Activated CD8-positive, alpha-beta T cell treated with anti-CD3 and anti-CD28 coated beads for 36 hours (primary cell): ENCODE data around the gene CNPPD1. TPM values are rescaled to one million over a fixed set of nuclear protein-coding genes. Genes with fewer than 3 reads are reported as not detected.

Source experiments
- ATAC-seq: fragments of 200-7000 bp; cut with Tn5 transposase; one replicate; pipeline ENCODE4 v1.10.0; 2021; ENCODE audit warnings: mild to moderate bottlenecking, moderate library complexity
- CTCF ChIA-PET: fragments of 350-600 bp; sonication (Branson Sonifier 250); formaldehyde crosslinking; loops from one replicate; lab custom pipeline; 2021; ENCODE audit warnings: antibody characterized with exemption; lab: Charles Lee
- POLR2A ChIA-PET: fragments of 350-600 bp; sonication (Branson Sonifier 250); formaldehyde crosslinking; loops from one replicate; lab custom pipeline; 2021; ENCODE audit warnings: antibody characterized with exemption; lab: Charles Lee
- DNase-seq: peaks from one replicate; pipeline ENCODE4 v3.0.0-alpha.2; 2020
- H3K27ac Mint-ChIP-seq: one replicate; pipeline ENCODE4 v1.8.0; 2021; ENCODE audit warnings: mild to moderate bottlenecking, mixed read lengths
- H3K27me3 Mint-ChIP-seq: one replicate; pipeline ENCODE4 v1.8.0; 2021; ENCODE audit warnings: mixed read lengths
- H3K36me3 Mint-ChIP-seq: one replicate; pipeline ENCODE4 v1.8.0; 2021; ENCODE audit warnings: low read depth, mixed read lengths
- H3K4me1 Mint-ChIP-seq: one replicate; pipeline ENCODE4 v1.8.0; 2021; ENCODE audit warnings: low read depth, mixed read lengths
- H3K4me3 Mint-ChIP-seq: one replicate; pipeline ENCODE4 v1.8.0; 2021; ENCODE audit warnings: mild to moderate bottlenecking, moderate library complexity, mixed read lengths
- H3K9me3 Mint-ChIP-seq: one replicate; pipeline ENCODE4 v1.8.0; 2021; ENCODE audit warnings: mixed read lengths
- intact Hi-C: fragments of 100-400 bp; cut with micrococcal nuclease; formaldehyde crosslinking; loops from one replicate; pipeline ENCODE4 v1.10.0; 2022
- total RNA-seq, 2 experiments: library from RNA; stranded (reverse); gene quantifications; one replicate each; pipeline ENCODE4 v1.2.3, GENCODE V29; 2021
- TF ChIP-seq, protein P1 (sequence below): fragments of 200-600 bp; IDR thresholded peaks from one replicate; pipeline ENCODE4 v1.8.0; 2022; ENCODE audit warnings: antibody characterized with exemption, mild to moderate bottlenecking

The CNPPD1 gene
- total RNA-seq, 2 experiments from 2014 or later, result 38.6 to 38.7 TPM

DNA sequence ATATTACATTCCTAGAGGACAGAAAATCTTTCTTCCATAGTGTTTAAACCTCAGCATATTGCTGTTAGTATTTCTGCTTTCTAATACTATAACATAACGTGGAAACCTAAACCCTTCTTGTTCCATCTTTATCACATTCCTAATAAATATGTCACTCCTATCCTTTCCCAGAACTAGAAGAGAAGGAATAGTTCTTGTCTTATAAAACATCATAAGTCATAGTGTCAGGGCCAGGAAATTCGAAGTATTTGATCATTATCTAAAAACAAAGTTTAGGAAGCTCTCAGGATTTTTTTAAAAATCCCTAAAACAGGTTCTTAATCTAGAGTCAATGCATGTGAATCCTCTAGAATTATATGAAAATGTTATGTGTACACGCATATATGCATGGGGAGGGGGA, 18.1 kb downstream of the CNPPD1 start:
- POLR2A ChIA-PET, result interaction anchor here (1.0 to 1.7 kb wide), 5 partner anchors 16 to 101 kb away, joined by 3 to 7 read pairs (median 3); partner anchors contain the start of genes ANKZF1 and ATG9A
- CTCF ChIA-PET, result interaction anchor here (0.7 to 10.6 kb wide), 26 partner anchors 8 to 261 kb away, joined by 3 to 192 read pairs (median 6); partner anchors contain the start of genes ANKZF1, ATG9A, CNPPD1 and IHH
- Mint-ChIP-seq H3K9me3 (no peaks in the 10 kb centered on the region), H3K27ac (no peak overlapping the region), H3K4me3 (no peak overlapping the region), H3K27me3 (no peaks in the 10 kb centered on the region), H3K4me1 (peaks cover 18% of the 10 kb centered on the region), H3K36me3 (peaks cover 13% of the 10 kb centered on the region)
- intact Hi-C loops, result loop anchor here (5.0 kb wide), 1 partner anchor 194 kb away; no protein-coding TSS in a partner anchor
- TF ChIP-seq, protein P1, sequence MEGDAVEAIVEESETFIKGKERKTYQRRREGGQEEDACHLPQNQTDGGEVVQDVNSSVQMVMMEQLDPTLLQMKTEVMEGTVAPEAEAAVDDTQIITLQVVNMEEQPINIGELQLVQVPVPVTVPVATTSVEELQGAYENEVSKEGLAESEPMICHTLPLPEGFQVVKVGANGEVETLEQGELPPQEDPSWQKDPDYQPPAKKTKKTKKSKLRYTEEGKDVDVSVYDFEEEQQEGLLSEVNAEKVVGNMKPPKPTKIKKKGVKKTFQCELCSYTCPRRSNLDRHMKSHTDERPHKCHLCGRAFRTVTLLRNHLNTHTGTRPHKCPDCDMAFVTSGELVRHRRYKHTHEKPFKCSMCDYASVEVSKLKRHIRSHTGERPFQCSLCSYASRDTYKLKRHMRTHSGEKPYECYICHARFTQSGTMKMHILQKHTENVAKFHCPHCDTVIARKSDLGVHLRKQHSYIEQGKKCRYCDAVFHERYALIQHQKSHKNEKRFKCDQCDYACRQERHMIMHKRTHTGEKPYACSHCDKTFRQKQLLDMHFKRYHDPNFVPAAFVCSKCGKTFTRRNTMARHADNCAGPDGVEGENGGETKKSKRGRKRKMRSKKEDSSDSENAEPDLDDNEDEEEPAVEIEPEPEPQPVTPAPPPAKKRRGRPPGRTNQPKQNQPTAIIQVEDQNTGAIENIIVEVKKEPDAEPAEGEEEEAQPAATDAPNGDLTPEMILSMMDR, result no peak
- ATAC-seq, result no peak
- no peak for DNase-seq

DNA sequence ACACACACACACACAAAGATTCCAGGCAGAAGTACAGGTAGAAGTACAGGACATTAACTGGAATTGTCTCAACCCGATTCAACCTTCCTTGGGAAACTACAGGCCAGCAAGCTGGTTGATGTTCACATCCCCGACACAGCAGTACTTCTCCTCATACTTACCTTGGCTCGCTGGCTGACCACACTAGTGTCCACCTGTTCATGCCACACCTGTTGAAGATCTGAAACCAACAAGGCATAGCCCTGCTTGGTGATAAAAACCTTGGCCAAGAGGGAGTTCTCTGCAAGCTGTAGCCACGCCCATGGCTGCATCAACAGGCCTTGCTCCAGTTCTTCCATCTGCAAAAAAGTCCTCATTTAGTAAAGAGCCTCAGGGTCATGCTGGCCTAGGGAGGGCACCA, 18.7 kb downstream of the CNPPD1 start:
- Mint-ChIP-seq H3K36me3 (peaks cover 13% of the 10 kb centered on the region), H3K27ac (no peak overlapping the region), H3K9me3 (no peaks in the 10 kb centered on the region), H3K4me1 (peaks cover 18% of the 10 kb centered on the region), H3K27me3 (no peaks in the 10 kb centered on the region), H3K4me3 (no peak overlapping the region)
- ATAC-seq (no peak), DNase-seq (no peak)
- ChIA-PET POLR2A (interaction anchor here (0.8 to 1.0 kb wide), 2 partner anchors 29 to 54 kb away, joined by 3 read pairs; no protein-coding TSS in a partner anchor), CTCF (interaction anchor here (1.0 to 10.6 kb wide), 13 partner anchors 15 to 177 kb away, joined by 3 to 192 read pairs (median 8); partner anchors contain the start of genes CNPPD1, IHH and SLC23A3)
- TF ChIP-seq, protein P1, result no peak
- intact Hi-C loops, result loop anchor here (5.0 kb wide), 1 partner anchor 194 kb away; no protein-coding TSS in a partner anchor

DNA sequence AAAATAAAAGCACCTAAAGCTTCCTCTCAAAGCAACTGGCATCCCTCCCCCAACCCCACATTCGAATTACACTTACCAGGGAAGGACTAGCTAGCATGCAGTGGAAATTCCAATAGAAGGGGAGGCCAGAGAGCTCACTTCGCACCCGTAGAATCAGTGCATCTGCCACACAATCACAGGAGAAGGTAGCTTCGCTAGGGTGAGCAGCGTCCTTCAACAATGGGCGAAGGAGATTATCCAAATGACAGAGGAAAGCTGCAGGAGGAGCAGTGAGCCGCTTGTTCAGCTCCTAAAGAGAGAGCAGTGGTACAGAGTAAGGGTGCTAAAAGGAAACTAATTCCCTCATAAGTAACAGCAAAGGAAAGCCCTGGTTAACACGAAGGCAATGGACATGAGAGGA, 19.3 kb downstream of the CNPPD1 start:
- ChIA-PET CTCF (interaction anchor here (0.8 to 10.6 kb wide), 16 partner anchors 16 to 194 kb away, joined by 3 to 192 read pairs (median 5); partner anchors contain the start of genes ABCB6, CNPPD1, IHH and SLC23A3), POLR2A (interaction anchor here (0.8 kb wide), 1 partner anchor 54 kb away, joined by 3 read pairs; no protein-coding TSS in a partner anchor)
- DNase-seq (no peak), ATAC-seq (no peak)
- no peaks in the 10 kb centered on the region for H3K27me3 Mint-ChIP-seq
- no peak overlapping the region for H3K27ac Mint-ChIP-seq
- TF ChIP-seq, protein P1, result no peak
- H3K9me3 Mint-ChIP-seq, result no peaks in the 10 kb centered on the region
- H3K4me1 Mint-ChIP-seq, result peaks cover 18% of the 10 kb centered on the region
- no peak overlapping the region for H3K4me3 Mint-ChIP-seq
- H3K36me3 Mint-ChIP-seq, result peaks cover 13% of the 10 kb centered on the region
- intact Hi-C loops, result loop anchor here (5.0 kb wide), 1 partner anchor 195 kb away; no protein-coding TSS in a partner anchor

DNA sequence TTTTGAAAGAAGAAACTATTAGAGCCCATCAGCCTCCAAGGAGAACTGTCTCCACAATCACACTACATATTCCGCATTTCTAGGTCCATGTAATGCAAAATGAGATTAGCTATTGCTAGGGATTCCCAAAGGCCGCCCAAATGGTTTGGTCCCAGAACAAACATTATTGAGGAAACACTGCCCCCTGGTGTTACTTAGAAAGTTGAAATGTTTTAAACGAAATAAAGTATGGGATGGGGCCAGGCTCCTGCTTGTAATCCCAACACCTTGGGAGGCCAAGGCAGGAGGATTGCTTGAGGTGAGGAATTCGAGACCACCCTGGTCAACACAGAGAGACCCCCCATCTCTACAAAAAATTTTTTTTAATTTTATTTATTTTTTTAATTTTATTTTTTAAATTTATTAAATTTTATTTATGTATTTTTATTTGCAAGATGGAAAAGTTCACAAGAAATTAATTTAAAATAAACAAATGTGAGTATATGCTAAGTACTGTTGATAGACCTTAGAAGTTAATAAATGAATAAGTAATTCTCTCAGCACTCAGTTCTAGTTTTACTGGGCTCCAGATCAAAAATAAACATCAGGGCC, 21.6 kb downstream of the CNPPD1 start:
- H3K27ac Mint-ChIP-seq, result no peak overlapping the region
- DNase-seq, result peak; percentile 36
- peak; percentile 37 for ATAC-seq
- CTCF ChIA-PET, result interaction anchor here (0.6 to 10.6 kb wide), 41 partner anchors 9 to 297 kb away, joined by 3 to 192 read pairs (median 4); partner anchors contain the start of genes ANKZF1, ATG9A, IHH and SLC23A3
- no peaks in the 10 kb centered on the region for H3K27me3 Mint-ChIP-seq
- H3K9me3 Mint-ChIP-seq, result no peaks in the 10 kb centered on the region
- no peak overlapping the region for H3K4me3 Mint-ChIP-seq
- intact Hi-C loops, result loop anchor here (2.0 to 5.0 kb wide), 2 partner anchors 98 to 197 kb away; no protein-coding TSS in a partner anchor
- POLR2A ChIA-PET, result no interaction called here
- H3K36me3 Mint-ChIP-seq, result peaks cover 16% of the 10 kb centered on the region
- TF ChIP-seq, protein P1, result peak; percentile 81
- H3K4me1 Mint-ChIP-seq, result peaks cover 9% of the 10 kb centered on the region
